HG03521 (cell line): ENCODE data around the gene PDE9A.
"Not testable (repeated sequence)": the region's sequence is repeated elsewhere in the genome, so short reads cannot be mapped to it uniquely, and the experiment has no call there.

ENCODE experiments used
- ATAC-seq: cut with Tn5 transposase; IDR thresholded peaks from one replicate; pipeline ENCODE4 v1.9.1; 2021; ENCODE audit warnings: mild to moderate bottlenecking, moderate library complexity; ENCODE audit not compliant: unreplicated experiment

Gene PDE9A

DNA sequence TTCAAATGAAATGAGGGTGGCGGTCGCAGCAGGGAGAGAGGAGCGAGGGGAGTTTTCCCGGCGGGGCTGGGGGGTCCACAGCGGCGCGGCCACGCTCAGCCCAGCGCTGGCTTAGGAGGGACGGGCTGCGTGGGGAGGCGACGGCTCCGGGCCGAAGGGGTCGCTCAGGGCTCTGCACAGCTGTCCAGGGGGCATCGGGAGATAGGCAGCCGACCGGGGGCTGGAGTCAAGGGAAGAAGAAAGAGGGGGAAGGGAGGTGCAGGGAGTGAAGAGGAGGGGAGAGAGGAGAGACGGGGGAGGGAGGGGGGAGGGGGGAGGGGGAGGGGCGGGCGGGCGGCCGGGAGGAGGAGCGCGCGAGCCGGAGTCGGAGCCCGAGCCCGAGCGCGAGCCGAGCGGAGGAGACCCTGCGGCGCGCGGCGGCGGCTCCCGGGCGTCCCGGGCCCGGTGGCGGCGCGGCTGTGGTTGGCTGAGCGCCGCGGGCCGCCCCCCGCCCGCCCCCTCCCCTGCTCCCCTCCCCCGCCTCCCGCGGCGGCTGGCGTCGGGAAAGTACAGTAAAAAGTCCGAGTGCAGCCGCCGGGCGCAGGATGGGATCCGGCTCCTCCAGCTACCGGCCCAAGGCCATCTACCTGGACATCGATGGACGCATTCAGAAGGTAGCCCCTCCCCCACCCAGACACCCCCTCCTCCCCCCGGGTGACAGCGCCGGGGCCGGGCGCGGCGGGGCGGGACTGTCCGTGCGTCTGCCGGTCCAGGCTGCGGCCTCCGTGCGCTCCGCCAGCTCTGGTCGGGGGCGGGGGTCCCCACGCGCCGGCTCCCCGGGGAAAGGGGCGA, at the start of gene PDE9A:
Gene PDE9A, plus strand, starts transcription at position 391 of the 831 bp plus-strand sequence. Its CDS starts 194 bp downstream, at position 585.
- ATAC-seq, result no peak

GRCh38 chr21:42607102-42607501, 46.3 kb upstream of the PDE9A start:
- no peak for ATAC-seq

GRCh38 chr21:42607525-42608102, 45.8 kb upstream of the PDE9A start:
- ATAC-seq, result no peak

GRCh38 chr21:42608446-42608845, 45.0 kb upstream of the PDE9A start:
- ATAC-seq, result no peak

GRCh38 chr21:42609811-42610210, 43.6 kb upstream of the PDE9A start:
- ATAC-seq, result no peak

DNA sequence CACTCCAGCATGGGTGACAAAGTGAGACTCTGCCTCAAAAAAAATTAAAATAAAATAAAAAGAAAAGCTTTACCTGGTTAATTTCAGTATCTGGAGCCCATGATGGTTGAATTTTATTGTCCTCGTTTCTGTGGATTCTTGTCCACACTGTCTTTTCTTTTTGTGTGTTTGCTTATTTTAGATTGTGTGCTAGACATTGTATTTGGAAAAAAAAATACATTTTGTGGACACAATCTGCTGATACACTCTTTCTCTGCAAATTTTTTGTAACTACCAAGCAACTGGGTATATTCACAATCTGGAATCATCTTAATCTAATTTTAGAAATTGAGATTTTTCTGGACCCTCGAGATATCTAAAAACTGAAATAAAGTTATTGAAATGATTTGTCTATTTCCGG, 41.6 kb upstream of the PDE9A start:
- ATAC-seq, result no peak

GRCh38 chr21:42612390-42612789, 41.0 kb upstream of the PDE9A start:
- ATAC-seq, result no peak

DNA sequence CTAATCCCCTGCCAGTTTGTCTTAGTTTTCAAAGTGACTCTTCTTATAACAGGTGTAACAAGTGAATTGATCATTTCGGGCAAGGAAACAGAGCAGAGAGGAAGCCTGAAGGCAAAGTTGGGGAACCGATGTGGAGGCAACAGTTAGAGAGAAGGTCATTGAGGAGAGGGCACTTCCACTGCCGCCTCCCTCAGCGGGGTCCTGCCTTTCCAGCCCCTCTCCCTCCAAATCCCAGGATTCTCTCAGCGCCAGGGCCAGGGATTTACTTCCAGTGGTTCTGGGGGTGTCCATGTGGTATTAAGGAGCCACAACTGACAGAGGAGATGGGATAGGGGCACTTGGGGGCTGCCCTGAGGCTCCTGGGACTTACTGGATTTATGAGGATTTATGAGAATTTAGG, 39.7 kb upstream of the PDE9A start:
- no peak for ATAC-seq

DNA sequence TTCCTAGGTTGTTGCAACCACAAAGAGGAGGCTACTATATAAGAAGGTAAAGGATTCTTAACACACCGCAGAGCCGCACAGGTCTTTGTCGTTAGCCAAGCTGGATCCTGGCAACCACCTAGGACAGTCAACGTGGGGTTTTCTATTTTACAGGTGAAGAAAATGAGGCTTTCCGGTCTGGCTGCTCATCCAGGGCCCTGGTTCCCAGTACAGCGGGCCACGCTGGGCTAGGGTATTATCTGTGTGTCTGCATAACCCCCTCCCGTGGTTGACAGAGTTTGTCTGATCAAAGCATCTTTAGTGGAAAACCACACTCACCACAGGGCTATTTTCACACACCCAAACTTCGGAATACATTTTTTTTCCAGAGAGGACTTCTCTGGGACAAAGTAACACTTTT, 39.0 kb upstream of the PDE9A start:
- no peak for ATAC-seq

GRCh38 chr21:42614811-42615351, 38.5 kb upstream of the PDE9A start:
- ATAC-seq, result no peak

DNA sequence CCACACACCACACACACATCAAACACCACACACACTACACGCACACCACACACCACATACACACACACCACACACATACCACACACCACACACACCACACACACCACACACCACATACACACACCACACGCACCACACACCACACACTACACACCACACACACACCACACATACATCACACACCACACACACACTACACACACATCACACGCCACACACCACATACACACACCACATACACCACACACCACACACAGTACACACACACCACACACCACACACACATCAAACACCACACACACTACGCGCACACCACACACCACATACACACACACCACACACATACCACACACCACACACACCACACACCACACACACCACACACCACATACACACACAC, 38.0 kb upstream of the PDE9A start:
- ATAC-seq, result not testable (repeated sequence)

DNA sequence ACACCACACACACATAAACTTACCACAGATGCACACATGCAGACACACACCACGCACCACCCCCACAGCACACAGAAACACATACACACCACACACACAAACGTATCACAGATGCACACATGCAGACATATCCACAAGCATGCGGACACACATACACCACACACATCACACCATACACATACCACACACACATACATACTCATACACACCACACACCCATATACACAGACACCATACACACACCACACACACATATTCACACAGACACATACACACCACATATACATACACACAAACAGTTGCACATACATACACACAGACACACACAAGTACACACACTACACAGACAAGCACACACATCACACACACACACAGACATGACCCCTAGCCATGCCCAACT, 37.5 kb upstream of the PDE9A start:
- ATAC-seq, result no peak

GRCh38 chr21:42616446-42616845, 37.0 kb upstream of the PDE9A start:
- ATAC-seq, result no peak

GRCh38 chr21:42616941-42617340, 36.5 kb upstream of the PDE9A start:
- no peak for ATAC-seq

- no peak for ATAC-seq
Observed at GRCh38 chr21:42617486-42617885, 35.9 kb upstream of the PDE9A start.

- ATAC-seq, result no peak
Observed at GRCh38 chr21:42618707-42619102, 34.7 kb upstream of the PDE9A start.

- no peak for ATAC-seq
Observed at GRCh38 chr21:42619166-42619565, 34.3 kb upstream of the PDE9A start.

DNA sequence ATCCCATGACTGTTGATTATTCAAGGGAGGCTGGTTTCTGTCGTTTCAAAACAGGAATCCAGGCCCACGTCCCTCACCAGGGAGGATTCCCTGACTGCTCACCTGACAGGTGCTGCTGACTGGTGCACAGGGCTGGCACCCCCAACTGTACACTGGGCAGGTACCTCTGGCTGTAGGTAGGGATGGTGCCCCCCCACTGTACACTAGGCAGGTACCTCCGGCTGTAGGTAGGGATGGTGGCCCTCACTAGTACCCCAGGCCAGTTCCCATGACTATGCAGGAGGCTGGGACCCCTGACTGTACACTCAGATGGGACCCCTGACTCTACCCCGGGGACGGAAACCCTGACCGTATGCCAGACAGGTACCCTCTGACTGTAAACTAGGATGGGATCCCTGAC, 33.6 kb upstream of the PDE9A start:
- no peak for ATAC-seq

DNA sequence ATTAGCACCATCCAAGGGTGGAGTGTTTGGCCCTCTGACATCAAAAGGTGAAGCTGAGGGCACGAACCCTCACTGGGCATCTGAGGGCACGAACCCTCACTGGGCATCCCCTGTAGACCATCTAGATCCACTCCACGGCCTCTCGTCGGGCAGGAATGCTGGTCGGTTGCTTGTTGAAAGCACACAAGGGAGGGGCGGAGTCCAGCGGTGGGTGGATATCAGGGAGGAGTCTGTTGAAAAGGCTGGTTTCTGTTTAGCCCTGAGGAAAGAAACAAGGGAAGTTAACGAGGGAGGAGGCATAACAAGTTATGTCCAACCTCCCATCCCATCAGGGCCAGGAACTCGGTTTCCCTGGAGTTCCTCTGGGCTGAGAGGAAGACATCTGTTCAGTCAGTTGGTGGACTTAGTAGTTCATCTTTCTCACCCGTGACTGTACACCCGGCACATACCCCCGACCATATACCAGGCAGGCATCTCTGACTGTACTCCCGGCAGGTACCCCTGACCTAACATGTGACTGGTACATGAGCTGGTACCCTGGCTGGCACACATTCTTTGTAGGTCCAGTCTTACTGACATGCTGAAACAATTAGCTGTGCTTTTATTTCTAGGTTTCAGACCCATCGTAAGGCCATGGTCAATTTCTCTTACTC, 32.1 kb upstream of the PDE9A start:
- no peak for ATAC-seq

GRCh38 chr21:42621819-42622177, 31.6 kb upstream of the PDE9A start:
- ATAC-seq, result no peak

DNA sequence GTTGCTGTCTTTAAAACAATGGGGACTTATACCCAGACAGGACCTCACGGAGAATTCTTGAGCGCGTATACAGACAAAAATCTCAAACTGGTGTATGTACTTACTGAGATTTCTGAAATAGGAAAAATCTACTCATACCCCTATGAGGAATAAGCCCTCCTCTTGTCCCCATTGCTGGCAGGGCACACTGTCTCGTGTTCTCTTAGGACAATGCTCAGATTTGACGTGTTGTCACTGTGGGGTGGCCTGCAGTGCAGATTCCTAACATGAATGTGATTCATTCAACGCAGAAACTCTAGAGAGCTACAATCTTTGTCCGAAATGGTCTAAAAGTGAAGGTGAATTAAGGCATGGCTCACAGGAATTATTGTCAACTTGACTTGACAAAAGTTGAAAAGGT, 31.1 kb upstream of the PDE9A start:
- no peak for ATAC-seq

- ATAC-seq, result no peak
Observed at GRCh38 chr21:42623694-42624093, 29.7 kb upstream of the PDE9A start.
